Suprapubic skin (tissue), 4 donors: ENCODE results near the gene R3HDM4. TPM values are rescaled to one million over a fixed set of nuclear protein-coding genes. Genes with fewer than 3 reads are reported as not detected.

Experiments used
- DNase-seq, 2 donors: peaks; one replicate each; pipeline ENCODE4 v3.0.0-alpha.2; 2019; ENCODE audit warnings: low spot score in 2 of 2
- H3K27ac ChIP-seq: fragments of 200-600 bp; sonication (generic); one replicate; pipeline ENCODE4 v1.5.1; 2019
- H3K27me3 ChIP-seq: fragments of 200-600 bp; sonication (generic); one replicate; pipeline ENCODE4 v1.5.1; 2019
- H3K36me3 ChIP-seq: fragments of 200-600 bp; sonication (generic); one replicate; pipeline ENCODE4 v1.5.1; 2019
- H3K4me1 ChIP-seq: fragments of 200-600 bp; sonication (generic); one replicate; pipeline ENCODE4 v1.5.1; 2019
- H3K4me3 ChIP-seq: fragments of 200-600 bp; sonication (generic); one replicate; pipeline ENCODE4 v1.5.1; 2019; ENCODE audit warnings: mild to moderate bottlenecking
- H3K9me3 ChIP-seq: fragments of 200-600 bp; sonication (generic); one replicate; pipeline ENCODE4 v1.5.1; 2019
- CTCF ChIP-seq, 2 donors: fragments of 200-600 bp in 1 of 2; fragments of 450-650 bp in 1 of 2; sonication (generic) in 1 of 2; IDR thresholded peaks; one replicate each; pipeline ENCODE4 v1.5.1; 2016 to 2019; ENCODE audit warnings: antibody characterized with exemption in 2 of 2, mild to moderate bottlenecking in 1 of 2, moderate library complexity in 1 of 2
- EP300 ChIP-seq: sonication (generic); formaldehyde crosslinking; IDR thresholded peaks from one replicate; pipeline ENCODE4 v1.6.1; 2017; ENCODE audit warnings: antibody characterized with exemption
- POLR2A ChIP-seq, 2 donors: fragments of 450-650 bp; IDR thresholded peaks; one replicate each; pipeline ENCODE4 v1.6.1; 2017; ENCODE audit warnings: antibody characterized with exemption in 2 of 2, mild to moderate bottlenecking in 2 of 2, moderate library complexity in 2 of 2
- POLR2AphosphoS5 ChIP-seq, 3 donors: sonication (generic); formaldehyde crosslinking; IDR thresholded peaks; one replicate each; pipeline ENCODE4 v1.6.1; 2017; ENCODE audit warnings: antibody characterized with exemption in 3 of 3
- WGBS: methylation state at CpG from one replicate; pipeline ENCODE4 v1.1.5; 2018; 5-methylcytosine and 5-hydroxymethylcytosine counted together
- total RNA-seq, 4 donors: library from RNA; depleted of rRNA; stranded (reverse); fragments of >200 nt; gene quantifications; one replicate each; pipeline ENCODE4 v1.1.0, GENCODE V29; 2016

R3HDM4 gene
- total RNA-seq, 4 donors from 2014 or later = 41.3 to 58.3 (median 51.2) TPM

GRCh38 chr19:876089-876488, 36.9 kb downstream of the R3HDM4 start:
- WGBS = 86% methylated on average over 18 of the region's 18 CpGs
- H3K27me3 ChIP-seq = no peaks in the 10 kb centered on the region
- peaks cover 37% of the 10 kb centered on the region for H3K4me1 ChIP-seq
- TF ChIP-seq CTCF (IDR thresholded peaks at IDR 0.05) (no peak), EP300 (no peak)
- H3K36me3 ChIP-seq = peaks cover 70% of the 10 kb centered on the region
- no peak overlapping the region for H3K4me3 ChIP-seq
- no peak for DNase-seq
- no peaks in the 10 kb centered on the region for H3K9me3 ChIP-seq
- H3K27ac ChIP-seq = no peak overlapping the region

GRCh38 chr19:875265-875879, 37.6 kb downstream of the R3HDM4 start:
- Histone ChIP-seq H3K9me3 (no peaks in the 10 kb centered on the region), H3K4me3 (no peak overlapping the region), H3K36me3 (peaks cover 69% of the 10 kb centered on the region), H3K27me3 (no peaks in the 10 kb centered on the region), H3K4me1 (peaks cover 37% of the 10 kb centered on the region), H3K27ac (no peak overlapping the region)
- WGBS = 96% methylated on average over 21 of the region's 28 CpGs
- no peak for DNase-seq
- TF ChIP-seq POLR2AphosphoS5 (IDR thresholded peaks at IDR 0.05) (no peak), EP300 (no peak), POLR2A (IDR thresholded peaks at IDR 0.05) (no peak), CTCF (IDR thresholded peaks at IDR 0.05) (no peak)

- Histone ChIP-seq H3K27me3 (no peaks in the 10 kb centered on the region), H3K27ac (no peak overlapping the region), H3K4me1 (peaks cover 52% of the 10 kb centered on the region), H3K4me3 (no peak overlapping the region), H3K9me3 (no peaks in the 10 kb centered on the region), H3K36me3 (peaks cover 66% of the 10 kb centered on the region)
- DNase-seq = no peak
- WGBS = 96% methylated on average over 14 of the region's 22 CpGs
- TF ChIP-seq POLR2A (IDR thresholded peaks at IDR 0.05) = no peak
- TF ChIP-seq POLR2AphosphoS5 (IDR thresholded peaks at IDR 0.05) = no peak
- no peak for TF ChIP-seq CTCF (IDR thresholded peaks at IDR 0.05)
- TF ChIP-seq EP300 = no peak
Measured at GRCh38 chr19:873561-874041, 39.4 kb downstream of the R3HDM4 start.

GRCh38 chr19:873084-873483, 39.9 kb downstream of the R3HDM4 start:
- Histone ChIP-seq H3K9me3 (no peaks in the 10 kb centered on the region), H3K27me3 (no peaks in the 10 kb centered on the region), H3K36me3 (peaks cover 70% of the 10 kb centered on the region), H3K27ac (no peak overlapping the region), H3K4me3 (no peak overlapping the region), H3K4me1 (peaks cover 57% of the 10 kb centered on the region)
- TF ChIP-seq POLR2A (IDR thresholded peaks at IDR 0.05) (no peak), POLR2AphosphoS5 (IDR thresholded peaks at IDR 0.05) (no peak), CTCF (IDR thresholded peaks at IDR 0.05) (no peak), EP300 (no peak)
- no peak for DNase-seq
- WGBS = 90% methylated on average over 2 of the region's 13 CpGs

DNA sequence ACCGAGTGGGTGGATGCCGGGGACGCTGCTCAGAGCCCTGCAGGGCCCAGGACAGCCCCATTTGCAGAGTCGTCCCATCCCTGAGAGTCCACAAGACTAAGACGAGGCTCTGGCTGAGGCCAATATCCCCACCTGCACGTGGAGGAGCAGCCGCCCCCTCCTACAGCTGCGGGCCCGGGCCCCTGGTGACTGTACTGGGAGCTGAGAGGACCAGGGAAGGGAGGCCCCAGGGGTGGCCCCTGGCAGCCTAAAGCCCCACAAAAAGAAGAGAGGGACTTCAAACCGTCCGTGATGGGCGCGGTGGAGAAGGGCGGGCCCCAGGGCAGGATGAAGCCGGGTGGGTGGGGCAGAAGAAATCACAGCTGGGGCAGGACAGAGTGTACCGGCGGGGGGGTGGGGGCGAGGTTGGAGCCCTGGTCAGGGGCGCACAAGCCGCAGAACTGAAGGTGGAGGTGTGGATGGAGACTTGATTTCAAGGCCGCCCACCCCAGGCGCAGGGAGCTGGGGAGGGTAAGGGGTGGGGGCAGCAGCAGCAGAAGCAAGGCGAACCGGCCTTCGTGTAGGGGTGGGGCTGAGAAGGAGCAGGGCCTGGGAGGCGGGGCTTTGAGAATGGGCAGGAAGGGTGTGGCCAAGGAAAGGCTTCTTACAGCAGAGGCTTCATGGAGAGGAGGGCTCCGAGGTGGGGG, 40.6 kb downstream of the R3HDM4 start:
- 35% methylated on average over 25 of the region's 27 CpGs for WGBS
- H3K4me1 ChIP-seq = peaks cover 56% of the 10 kb centered on the region
- H3K36me3 ChIP-seq = peaks cover 76% of the 10 kb centered on the region
- H3K27ac ChIP-seq = peak overlapping the region; percentile 59
- H3K27me3 ChIP-seq = no peaks in the 10 kb centered on the region
- TF ChIP-seq CTCF (IDR thresholded peaks at IDR 0.05) (no peak), EP300 (no peak), POLR2A (IDR thresholded peaks at IDR 0.05) (no peak), POLR2AphosphoS5 (IDR thresholded peaks at IDR 0.05) (no peak)
- H3K4me3 ChIP-seq = peak overlapping the region; percentile 9
- DNase-seq = no peak
- H3K9me3 ChIP-seq = no peaks in the 10 kb centered on the region
